ENCODE measurements around the gene RAB27A.
"Not testable (repeated sequence)": the region's sequence is repeated elsewhere in the genome, so short reads cannot be mapped to it uniquely, and the experiment has no call there.

Gene RAB27A

GRCh38 chr15:55320963-55321362 lies 31.4 kb upstream of the RAB27A start:
- ChIA-PET POLR2A (ENCODE audit: low non-redundant PET) (no interaction called here), CTCF (no interaction called here)
- no peak for DNase-seq (ENCODE audit: low spot score)
- no peak overlapping the region for H3K27ac ChIP-seq
- no peak for TF ChIP-seq CTCF (conservative IDR thresholded peaks at IDR 0.05; ENCODE audit: low read depth)

- TF ChIP-seq CTCF (conservative IDR thresholded peaks at IDR 0.05; ENCODE audit: low read depth), result no peak
- ChIA-PET CTCF (no interaction called here), POLR2A (ENCODE audit: low non-redundant PET) (no interaction called here)
- DNase-seq (ENCODE audit: low spot score), result no peak
- H3K27ac ChIP-seq, result no peak overlapping the region
These were observed 30.6 kb upstream of the RAB27A start for GRCh38 chr15:55320238-55320550.

GRCh38 chr15:55319537-55320237 lies 30.1 kb upstream of the RAB27A start:
- TF ChIP-seq CTCF (conservative IDR thresholded peaks at IDR 0.05; ENCODE audit: low read depth), result no peak
- CTCF ChIA-PET, result interaction anchor here (0.7 to 0.8 kb wide), 2 partner anchors 34 to 91 kb away, joined by 3 read pairs; no protein-coding TSS in a partner anchor
- POLR2A ChIA-PET (ENCODE audit: low non-redundant PET), result interaction anchor here (0.6 to 0.8 kb wide), 2 partner anchors 87 to 308 kb away, joined by 3 to 4 read pairs; no protein-coding TSS in a partner anchor
- peak overlapping the region; percentile 86 for H3K27ac ChIP-seq
- DNase-seq (ENCODE audit: low spot score), result no peak

- H3K27ac ChIP-seq, result peak within 1 kb of the TSS; percentile 86
- peak; percentile 80 for DNase-seq (ENCODE audit: low spot score)
- POLR2A ChIA-PET (ENCODE audit: low non-redundant PET), result interaction anchor here (0.6 to 0.8 kb wide), 2 partner anchors 88 to 309 kb away, joined by 3 to 4 read pairs; no protein-coding TSS in a partner anchor
- CTCF ChIA-PET, result interaction anchor here (0.6 to 0.8 kb wide), 5 partner anchors 35 to 586 kb away, joined by 3 to 4 read pairs (median 3); partner anchors contain the start of gene RSL24D1
- no peak for TF ChIP-seq CTCF (conservative IDR thresholded peaks at IDR 0.05; ENCODE audit: low read depth)
These were observed 29.2 kb upstream of the RAB27A start, which contains the start of the genes PIGB and PIGBOS1 for GRCh38 chr15:55318588-55319494. Gene PIGB (plus strand): TSS chr15:55319222. CDS start chr15:55319251, 29 bp downstream. Gene PIGBOS1 (minus strand): TSS chr15:55319123. CDS start chr15:55317792, 1,331 bp downstream.

GRCh38 chr15:55302801-55303200 lies 13.2 kb upstream of the RAB27A start:
- H3K27ac ChIP-seq; POLR2A ChIA-PET (ENCODE audit: low non-redundant PET); DNase-seq (ENCODE audit: low spot score); CTCF ChIA-PET: not testable (repeated sequence)

GRCh38 chr15:55297315-55297714 lies 7.7 kb upstream of the RAB27A start:
- H3K27ac ChIP-seq, result no peak overlapping the region
- ChIA-PET POLR2A (ENCODE audit: low non-redundant PET) (no interaction called here), CTCF (no interaction called here)
- TF ChIP-seq CTCF (conservative IDR thresholded peaks at IDR 0.05; ENCODE audit: low read depth), result no peak
- no peak for DNase-seq (ENCODE audit: low spot score)

All from RWPE1 (cell line).